Natural killer cell (primary cell): ENCODE data around the gene ST3GAL3. TPM values are rescaled to one million over a fixed set of nuclear protein-coding genes. Genes with fewer than 3 reads are reported as not detected.

Experiments used
- ATAC-seq, 3 donors: fragments of 150-1000 bp in 2 of 3; fragments of 200-7000 bp in 1 of 3; cut with Tn5 transposase; 1 replicate in 1 of 3; 2 replicates in 2 of 3; pipeline ENCODE4 v1.10.0; 2021; ENCODE audit warnings: mild to moderate bottlenecking in 2 of 3, moderate library complexity in 2 of 3
- DNase-seq, 2 donors: peaks; one replicate each; pipeline versions ENCODE4 v3.0.0 to v3.0.0-alpha.2; 2013 to 2021; ENCODE audit warnings: mixed read lengths in 1 of 2
- H3K27ac ChIP-seq: one replicate; pipeline ENCODE4 v1.5.1; 2013; ENCODE audit warnings: mild to moderate bottlenecking, low read length
- H3K27me3 ChIP-seq: one replicate; pipeline ENCODE4 v1.6.1; 2013; ENCODE audit warnings: low read length; ENCODE audit not compliant: control insufficient read depth, insufficient read depth
- H3K36me3 ChIP-seq: one replicate; pipeline ENCODE4 v1.6.1; 2013; ENCODE audit warnings: low read length; ENCODE audit not compliant: control insufficient read depth, insufficient read depth
- H3K4me1 ChIP-seq: one replicate; pipeline ENCODE4 v1.6.1; 2013; ENCODE audit warnings: low read length; ENCODE audit not compliant: control insufficient read depth, insufficient read depth
- H3K4me3 ChIP-seq: one replicate; pipeline ENCODE4 v1.5.1; 2013; ENCODE audit warnings: low read length
- H3K9me3 ChIP-seq: one replicate; pipeline ENCODE4 v1.6.1; 2013; ENCODE audit warnings: low read length; ENCODE audit not compliant: control insufficient read depth, insufficient read depth
- H3K27ac Mint-ChIP-seq, 2 donors: one replicate each; pipeline ENCODE4 v1.8.0; 2022; ENCODE audit warnings: mild to moderate bottlenecking in 2 of 2, mixed read lengths in 2 of 2, moderate library complexity in 1 of 2
- H3K27me3 Mint-ChIP-seq, 2 donors: one replicate each; pipeline ENCODE4 v1.8.0; 2022; ENCODE audit warnings: low read depth in 2 of 2, mixed read lengths in 2 of 2
- H3K36me3 Mint-ChIP-seq: one replicate; pipeline ENCODE4 v1.8.0; 2022; ENCODE audit warnings: mixed read lengths
- H3K4me1 Mint-ChIP-seq, 2 donors: one replicate each; pipeline ENCODE4 v1.8.0; 2022; ENCODE audit warnings: mixed read lengths in 2 of 2
- H3K4me3 Mint-ChIP-seq: one replicate; pipeline ENCODE4 v1.8.0; 2022; ENCODE audit warnings: mild to moderate bottlenecking, moderate library complexity, mixed read lengths
- H3K9me3 Mint-ChIP-seq, 2 donors: one replicate each; pipeline ENCODE4 v1.8.0; 2022; ENCODE audit warnings: mixed read lengths in 2 of 2
- CTCF ChIP-seq: fragments of 200-600 bp; IDR thresholded peaks from one replicate; pipeline ENCODE4 v1.8.0; 2022; ENCODE audit warnings: antibody characterized with exemption
- WGBS: methylation state at CpG from one replicate; pipeline ENCODE4 v1.1.7; 2013; ENCODE audit warnings: missing lambda C conversion rate; ENCODE audit not compliant: insufficient coverage; 5-methylcytosine and 5-hydroxymethylcytosine counted together
- intact Hi-C: fragments of 100-400 bp; cut with micrococcal nuclease; formaldehyde crosslinking; loops from one replicate; pipeline ENCODE4 v1.14.2; 2022
- total RNA-seq, 4 donors: library from RNA; stranded (reverse); fragments of 120-200 nt in 1 of 4; gene quantifications; one replicate each; pipeline versions ENCODE4 v1.2.3 to v1.2.4, GENCODE V29; 2013 to 2022

The ST3GAL3 gene
- total RNA-seq, 3 donors from 2014 or later (not counting 1 experiment from before 2014, with no cell fraction given): 22.2 to 27.3 (median 22.3) TPM

GRCh38 chr1:43931711-43932660, 224.7 kb downstream of the ST3GAL3 start:
- intact Hi-C loops: no loop called here
- no peaks in the 10 kb centered on the region for H3K9me3 Mint-ChIP-seq
- peaks cover 30% of the 10 kb centered on the region for H3K4me1 ChIP-seq
- H3K4me1 Mint-ChIP-seq: peaks cover 0 to 19% of the 10 kb centered on the region in 2 donors
- DNase-seq (no peak), ATAC-seq (no peak)
- peaks cover 19 to 26% of the 10 kb centered on the region in 2 donors for H3K27me3 Mint-ChIP-seq
- H3K27ac Mint-ChIP-seq: no peak overlapping the region
- H3K4me3 ChIP-seq: no peak overlapping the region
- WGBS: 87% methylated on average over 12 of the region's 13 CpGs
- peaks cover 31% of the 10 kb centered on the region for H3K27me3 ChIP-seq
- no peaks in the 10 kb centered on the region for H3K9me3 ChIP-seq
- H3K36me3 ChIP-seq: no peaks in the 10 kb centered on the region
- H3K4me3 Mint-ChIP-seq: no peak overlapping the region
- TF ChIP-seq CTCF: no peak
- H3K27ac ChIP-seq: no peak overlapping the region
- H3K36me3 Mint-ChIP-seq: no peaks in the 10 kb centered on the region

GRCh38 chr1:43932786-43933385, 225.6 kb downstream of the ST3GAL3 start:
- no peaks in the 10 kb centered on the region for H3K9me3 ChIP-seq
- ATAC-seq: no peak
- Mint-ChIP-seq H3K27me3 (peaks cover 19 to 26% of the 10 kb centered on the region in 2 donors), H3K36me3 (no peaks in the 10 kb centered on the region), H3K9me3 (no peaks in the 10 kb centered on the region), H3K4me1 (peaks cover 0 to 19% of the 10 kb centered on the region in 2 donors), H3K4me3 (no peak overlapping the region), H3K27ac (no peak overlapping the region)
- no peak for TF ChIP-seq CTCF
- no peak overlapping the region for H3K4me3 ChIP-seq
- no peak for DNase-seq
- peaks cover 31% of the 10 kb centered on the region for H3K27me3 ChIP-seq
- intact Hi-C loops: no loop called here
- H3K4me1 ChIP-seq: peaks cover 30% of the 10 kb centered on the region
- no peak overlapping the region for H3K27ac ChIP-seq
- no peaks in the 10 kb centered on the region for H3K36me3 ChIP-seq
- 34% methylated on average over 8 of the region's 8 CpGs for WGBS

- peaks cover 31% of the 10 kb centered on the region for H3K27me3 ChIP-seq
- intact Hi-C loops: loop anchor here (1.0 kb wide), 2 partner anchors 170 to 404 kb away; no protein-coding TSS in a partner anchor
- no peaks in the 10 kb centered on the region for H3K9me3 ChIP-seq
- H3K27ac ChIP-seq: no peak within 1 kb of the TSS
- H3K4me1 Mint-ChIP-seq: peaks cover 0 to 19% of the 10 kb centered on the region in 2 donors
- no peak for TF ChIP-seq CTCF
- no peaks in the 10 kb centered on the region for H3K36me3 Mint-ChIP-seq
- H3K4me3 ChIP-seq: no peak within 1 kb of the TSS
- ATAC-seq (peak in 1 of 3 donors; percentile 5), DNase-seq (no peak)
- peaks cover 30% of the 10 kb centered on the region for H3K4me1 ChIP-seq
- no peak within 1 kb of the TSS for H3K4me3 Mint-ChIP-seq
- WGBS: 8% methylated on average over 42 of the region's 42 CpGs
- H3K36me3 ChIP-seq: no peaks in the 10 kb centered on the region
- H3K27me3 Mint-ChIP-seq: peaks cover 19 to 27% of the 10 kb centered on the region in 2 donors
- no peak within 1 kb of the TSS for H3K27ac Mint-ChIP-seq
- no peaks in the 10 kb centered on the region for H3K9me3 Mint-ChIP-seq
Observed at GRCh38 chr1:43933386-43934100, 226.2 kb downstream of the ST3GAL3 start, which contains the start of gene ARTN. Gene ARTN (plus strand): TSS chr1:43933801. CDS start chr1:43935657, 1,856 bp downstream.
